Measurements from ENCODE around the gene DNAI4. TPM values are rescaled to one million over a fixed set of nuclear protein-coding genes. Genes with fewer than 3 reads are reported as not detected.

Gene DNAI4
- total and polyA plus RNA-seq, 2 of the 4 experiments (the other 2 are of a cell fraction) = 0.63 to 1.6 TPM

Other genes with a start within 250 kb of the DNAI4 start
- 0.18 and 0.28 TPM in 2 replicates for gene DYNLT5, start 172.4 kb downstream of the DNAI4 start, total RNA-seq (2012; rRNA removed)
- gene DYNLT5, start 172.4 kb downstream of the DNAI4 start, polyA plus RNA-seq (2012; rRNA removed) = 0.09 and 0.12 TPM in 2 replicates
- not detected in 2 replicates for gene INSL5, start 123.6 kb downstream of the DNAI4 start, total RNA-seq (2012; rRNA removed)
- gene INSL5, start 123.6 kb downstream of the DNAI4 start, polyA plus RNA-seq (2012; rRNA removed) = not detected in 2 replicates
- gene MIER1, start 134 bp upstream of the DNAI4 start, total RNA-seq (2012; rRNA removed) = 11.5 and 32.2 TPM in 2 replicates
- 4.6 and 5.0 TPM in 2 replicates for gene MIER1, start 134 bp upstream of the DNAI4 start, polyA plus RNA-seq (2012; rRNA removed)
- gene SLC35D1, start 129.3 kb upstream of the DNAI4 start, total RNA-seq (2012; rRNA removed) = 16.3 and 23.1 TPM in 2 replicates
- gene SLC35D1, start 129.3 kb upstream of the DNAI4 start, polyA plus RNA-seq (2012; rRNA removed) = 6.0 and 7.2 TPM in 2 replicates
- not detected in 2 replicates for gene C1orf141, start 210.1 kb upstream of the DNAI4 start, total RNA-seq (2012; rRNA removed)
- not detected in 2 replicates for gene C1orf141, start 210.1 kb upstream of the DNAI4 start, polyA plus RNA-seq (2012; rRNA removed)
- not detected in 2 replicates for gene IL23R, start 241.6 kb upstream of the DNAI4 start, total RNA-seq (2012; rRNA removed)
- gene IL23R, start 241.6 kb upstream of the DNAI4 start, polyA plus RNA-seq (2012; rRNA removed) = not detected in 2 replicates

Data from IMR-90 (cell line).